ENCODE results near the gene CD70.
A peak's percentile ranks its signal among the peaks of the same experiment; 100 is the strongest.
"Not testable (repeated sequence)": the region's sequence is repeated elsewhere in the genome, so short reads cannot be mapped to it uniquely, and the experiment has no call there.

CD70 gene, protein sequence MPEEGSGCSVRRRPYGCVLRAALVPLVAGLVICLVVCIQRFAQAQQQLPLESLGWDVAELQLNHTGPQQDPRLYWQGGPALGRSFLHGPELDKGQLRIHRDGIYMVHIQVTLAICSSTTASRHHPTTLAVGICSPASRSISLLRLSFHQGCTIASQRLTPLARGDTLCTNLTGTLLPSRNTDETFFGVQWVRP

DNA sequence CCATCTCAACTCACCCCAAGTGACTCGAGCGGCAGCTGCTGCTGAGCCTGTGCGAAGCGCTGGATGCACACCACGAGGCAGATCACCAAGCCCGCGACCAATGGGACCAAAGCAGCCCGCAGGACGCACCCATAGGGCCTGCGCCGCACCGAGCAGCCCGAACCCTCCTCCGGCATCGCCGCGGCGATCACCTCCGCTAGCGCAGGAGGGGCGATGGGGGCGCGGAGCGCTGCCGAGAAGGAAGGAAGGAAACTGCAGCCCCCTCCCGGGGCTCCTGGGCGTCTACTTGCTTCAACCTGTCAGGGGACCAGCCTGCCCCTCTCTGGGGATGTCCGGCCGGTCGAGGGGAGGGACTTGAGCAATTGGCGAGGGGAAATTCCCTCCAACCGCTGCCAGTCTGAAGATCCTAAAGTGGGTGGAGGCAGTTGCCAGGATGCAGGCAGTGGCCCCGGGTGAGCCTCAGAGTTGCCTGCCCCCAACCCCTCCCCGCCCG, at the start of gene CD70:
Gene CD70 (minus strand): TSS at position 324 of the 493 bp plus-strand sequence. CDS start 148 bp downstream, at position 176.
- peaks cover 8% of the 10 kb centered on the region for H3K36me3 Mint-ChIP-seq
- H3K27ac Mint-ChIP-seq, result peak within 1 kb of the TSS; percentile 91
- no peaks in the 10 kb centered on the region for H3K9me3 Mint-ChIP-seq
- DNase-seq (ENCODE audit: low spot score in 2 of 2), result peak; percentile 59 to 61
- H3K27me3 Mint-ChIP-seq, result no peaks in the 10 kb centered on the region
- ATAC-seq (ENCODE audit: low read depth), result peak; percentile 52
- peaks cover 40% of the 10 kb centered on the region for H3K4me1 Mint-ChIP-seq
- H3K4me3 Mint-ChIP-seq, result peak within 1 kb of the TSS; percentile 93

- ATAC-seq (ENCODE audit: low read depth); H3K27me3 Mint-ChIP-seq; H3K27ac Mint-ChIP-seq: not testable (repeated sequence)
Observed at GRCh38 chr19:6640333-6640732, 49.4 kb upstream of the CD70 start.

DNA sequence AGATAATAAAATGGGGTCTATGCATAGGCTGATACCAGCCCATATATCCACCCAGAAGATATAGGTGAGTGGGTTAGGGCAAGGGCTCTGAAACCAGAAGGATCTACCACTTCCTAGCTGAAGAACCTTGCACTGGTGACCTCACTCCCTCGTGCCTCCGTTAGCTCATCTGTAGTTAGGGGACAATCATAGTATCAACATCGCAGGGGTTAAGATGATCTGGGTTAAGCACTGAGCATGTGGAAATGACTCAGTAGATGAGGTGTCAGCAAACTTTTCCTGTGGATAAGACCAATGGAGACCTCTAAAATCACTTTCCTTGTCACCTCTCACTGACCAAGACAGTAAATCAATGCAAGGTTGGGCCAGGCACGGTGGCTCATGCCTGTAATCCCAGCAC, 48.5 kb upstream of the CD70 start:
- Mint-ChIP-seq H3K27me3 (no peaks in the 10 kb centered on the region), H3K4me1 (peaks cover 9% of the 10 kb centered on the region), H3K4me3 (no peak overlapping the region), H3K9me3 (peaks cover under 1% of the 10 kb centered on the region), H3K36me3 (no peaks in the 10 kb centered on the region), H3K27ac (no peak overlapping the region)
- DNase-seq (ENCODE audit: low spot score in 2 of 2) (no peak), ATAC-seq (ENCODE audit: low read depth) (no peak)

More at GRCh38 chr19:6640333-6640732, 49.4 kb upstream of the CD70 start:
- not testable (repeated sequence) for H3K4me1 Mint-ChIP-seq; H3K4me3 Mint-ChIP-seq; H3K36me3 Mint-ChIP-seq; H3K9me3 Mint-ChIP-seq; DNase-seq (ENCODE audit: low spot score in 2 of 2)

- not testable (repeated sequence) for H3K4me3 Mint-ChIP-seq; DNase-seq (ENCODE audit: low spot score in 2 of 2); H3K27ac Mint-ChIP-seq; H3K27me3 Mint-ChIP-seq; H3K9me3 Mint-ChIP-seq; ATAC-seq (ENCODE audit: low read depth); H3K36me3 Mint-ChIP-seq
- H3K4me1 Mint-ChIP-seq, result peaks cover 23% of the 10 kb centered on the region
Observed at GRCh38 chr19:6633456-6633813, 42.5 kb upstream of the CD70 start.

DNA sequence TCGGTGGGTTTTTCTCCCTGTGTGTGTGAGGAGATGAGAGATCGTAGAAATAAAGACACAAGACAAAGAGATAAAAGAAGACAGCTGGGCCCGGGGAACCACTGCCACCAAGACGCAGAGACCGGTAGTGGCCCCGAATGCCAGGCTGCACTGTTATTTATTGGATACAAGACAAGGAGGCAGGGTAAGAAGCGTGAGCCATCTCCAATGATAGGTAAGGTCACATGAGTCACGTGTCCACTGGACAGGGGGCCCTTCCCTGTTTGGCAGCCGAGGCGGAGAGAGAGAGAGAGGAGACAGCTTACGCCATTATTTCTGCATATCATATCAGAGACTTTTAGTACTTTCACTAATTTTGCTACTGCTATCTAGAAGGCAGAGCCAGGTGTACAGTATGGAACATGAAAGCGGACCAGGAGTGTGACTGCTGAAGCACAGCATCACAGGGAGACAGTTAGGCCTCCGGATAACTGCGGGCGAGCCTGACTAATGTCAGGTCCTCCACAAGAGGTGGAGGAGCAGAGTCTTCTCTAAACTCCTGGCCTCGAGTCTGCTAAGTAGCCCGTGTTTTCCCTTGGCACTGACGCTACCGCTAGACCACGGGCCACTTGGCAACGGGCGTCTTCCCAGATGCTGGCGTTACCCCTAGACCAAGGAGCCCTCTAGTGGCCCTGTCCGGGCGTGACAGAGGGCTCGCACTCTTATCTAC, 42.0 kb upstream of the CD70 start:
- H3K4me1 Mint-ChIP-seq, result peaks cover 23% of the 10 kb centered on the region
- H3K9me3 Mint-ChIP-seq; H3K36me3 Mint-ChIP-seq; ATAC-seq (ENCODE audit: low read depth); H3K27me3 Mint-ChIP-seq; H3K27ac Mint-ChIP-seq; H3K4me3 Mint-ChIP-seq: not testable (repeated sequence)
- peak; percentile 35 to 42 for DNase-seq (ENCODE audit: low spot score in 2 of 2)

DNA sequence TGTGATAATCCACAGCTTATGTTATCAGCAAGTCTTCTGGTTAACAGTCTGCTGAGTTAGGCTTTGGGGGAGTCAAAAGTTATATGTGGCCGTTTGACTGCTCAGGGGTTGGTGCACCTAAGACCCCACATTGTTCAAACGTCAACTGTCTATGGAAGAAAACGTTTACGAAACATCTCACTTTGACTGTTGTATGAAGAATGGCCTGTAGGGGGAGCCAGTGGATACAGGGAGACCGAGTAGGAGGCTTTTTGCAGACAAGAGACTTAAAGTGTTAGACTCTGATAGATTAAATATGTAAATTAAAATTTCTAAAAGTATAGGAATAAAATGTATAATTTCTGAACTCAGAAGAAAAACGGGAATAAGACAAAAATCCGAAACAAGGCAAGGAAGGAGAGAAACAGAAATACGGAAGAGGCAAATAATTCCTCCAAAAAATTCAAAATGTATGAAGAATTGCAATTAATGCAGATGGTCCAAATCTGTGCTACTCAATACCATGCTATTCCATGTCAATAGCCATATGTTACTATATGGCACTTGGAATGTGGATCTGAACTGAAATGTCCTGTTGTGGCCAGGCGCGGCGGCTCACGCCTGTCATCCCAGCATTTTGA, 41.2 kb upstream of the CD70 start:
- peaks cover 2% of the 10 kb centered on the region for H3K27me3 Mint-ChIP-seq
- peaks cover 2% of the 10 kb centered on the region for H3K36me3 Mint-ChIP-seq
- H3K4me1 Mint-ChIP-seq, result peaks cover 23% of the 10 kb centered on the region
- ATAC-seq (ENCODE audit: low read depth) (peak; percentile 51), DNase-seq (ENCODE audit: low spot score in 2 of 2) (peak; percentile 90 to 92)
- H3K4me3 Mint-ChIP-seq, result no peak overlapping the region
- H3K9me3 Mint-ChIP-seq, result peaks cover 7% of the 10 kb centered on the region
- H3K27ac Mint-ChIP-seq, result peak overlapping the region; percentile 68

DNA sequence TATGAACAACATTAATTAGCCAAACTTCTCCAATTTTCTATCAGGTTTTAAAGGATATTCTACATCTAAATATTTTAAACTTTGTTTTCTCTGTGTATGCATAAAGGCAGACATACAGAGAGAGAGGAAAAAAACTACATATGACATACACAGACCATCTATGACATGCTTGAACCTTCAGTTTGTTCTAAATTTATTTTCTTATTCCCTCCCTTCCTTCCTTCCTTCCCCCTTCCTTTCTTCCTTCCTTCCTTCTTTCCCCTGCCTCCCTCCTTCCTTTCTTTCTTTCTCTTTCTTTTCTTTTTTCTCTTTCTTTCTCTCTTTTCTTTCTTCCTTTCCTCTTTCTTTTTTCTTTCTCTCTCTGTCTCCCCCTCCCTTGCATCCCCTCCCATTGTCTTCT, 35.8 kb upstream of the CD70 start:
- peaks cover 7% of the 10 kb centered on the region for H3K9me3 Mint-ChIP-seq
- H3K27ac Mint-ChIP-seq, result no peak overlapping the region
- H3K4me3 Mint-ChIP-seq, result no peak overlapping the region
- H3K27me3 Mint-ChIP-seq, result peaks cover 2% of the 10 kb centered on the region
- peaks cover 20% of the 10 kb centered on the region for H3K4me1 Mint-ChIP-seq
- DNase-seq (ENCODE audit: low spot score in 2 of 2) (no peak), ATAC-seq (ENCODE audit: low read depth) (no peak)
- H3K36me3 Mint-ChIP-seq, result peaks cover 5% of the 10 kb centered on the region

GRCh38 chr19:6617374-6617773, 26.4 kb upstream of the CD70 start:
- H3K9me3 Mint-ChIP-seq, result peaks cover 13% of the 10 kb centered on the region
- peaks cover 3% of the 10 kb centered on the region for H3K36me3 Mint-ChIP-seq
- no peak for DNase-seq (ENCODE audit: low spot score in 2 of 2)
- H3K4me1 Mint-ChIP-seq, result no peaks in the 10 kb centered on the region
- no peak overlapping the region for H3K27ac Mint-ChIP-seq
- no peak overlapping the region for H3K4me3 Mint-ChIP-seq
- ATAC-seq (ENCODE audit: low read depth), result no peak
- H3K27me3 Mint-ChIP-seq, result peaks cover 13% of the 10 kb centered on the region

- ATAC-seq (ENCODE audit: low read depth) (no peak), DNase-seq (ENCODE audit: low spot score in 2 of 2) (peak in 1 of 2 donors; percentile 0)
- Mint-ChIP-seq H3K9me3 (peaks cover 13% of the 10 kb centered on the region), H3K4me1 (no peaks in the 10 kb centered on the region), H3K27me3 (peaks cover 16% of the 10 kb centered on the region), H3K27ac (no peak overlapping the region), H3K36me3 (peaks cover 3% of the 10 kb centered on the region), H3K4me3 (no peak overlapping the region)
Observed at GRCh38 chr19:6616011-6616410, 25.1 kb upstream of the CD70 start.

DNA sequence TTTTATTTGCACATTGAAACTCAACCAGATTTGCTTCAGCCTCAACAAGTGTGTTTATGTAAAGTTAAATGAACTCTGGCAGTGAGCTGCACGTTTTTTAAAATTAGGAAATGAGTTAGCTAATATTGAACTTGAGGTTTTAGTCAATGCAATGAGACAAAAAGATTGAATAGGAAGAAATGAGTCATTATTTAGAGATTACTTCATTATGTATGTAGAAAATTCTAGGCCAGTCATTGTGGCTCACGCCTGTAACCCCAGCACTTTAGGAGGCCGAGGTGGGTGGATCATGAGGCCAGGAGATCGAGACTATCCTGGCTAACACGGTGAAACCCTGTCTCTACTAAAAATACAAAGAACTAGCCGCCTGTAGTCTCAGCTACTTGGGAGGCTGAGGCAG, 22.8 kb upstream of the CD70 start:
- no peak overlapping the region for H3K4me3 Mint-ChIP-seq
- DNase-seq (ENCODE audit: low spot score in 2 of 2) (no peak), ATAC-seq (ENCODE audit: low read depth) (no peak)
- no peak overlapping the region for H3K27ac Mint-ChIP-seq
- H3K9me3 Mint-ChIP-seq, result peaks cover 9% of the 10 kb centered on the region
- peaks cover 22% of the 10 kb centered on the region for H3K27me3 Mint-ChIP-seq
- peaks cover 1% of the 10 kb centered on the region for H3K36me3 Mint-ChIP-seq
- H3K4me1 Mint-ChIP-seq, result peaks cover 3% of the 10 kb centered on the region

DNA sequence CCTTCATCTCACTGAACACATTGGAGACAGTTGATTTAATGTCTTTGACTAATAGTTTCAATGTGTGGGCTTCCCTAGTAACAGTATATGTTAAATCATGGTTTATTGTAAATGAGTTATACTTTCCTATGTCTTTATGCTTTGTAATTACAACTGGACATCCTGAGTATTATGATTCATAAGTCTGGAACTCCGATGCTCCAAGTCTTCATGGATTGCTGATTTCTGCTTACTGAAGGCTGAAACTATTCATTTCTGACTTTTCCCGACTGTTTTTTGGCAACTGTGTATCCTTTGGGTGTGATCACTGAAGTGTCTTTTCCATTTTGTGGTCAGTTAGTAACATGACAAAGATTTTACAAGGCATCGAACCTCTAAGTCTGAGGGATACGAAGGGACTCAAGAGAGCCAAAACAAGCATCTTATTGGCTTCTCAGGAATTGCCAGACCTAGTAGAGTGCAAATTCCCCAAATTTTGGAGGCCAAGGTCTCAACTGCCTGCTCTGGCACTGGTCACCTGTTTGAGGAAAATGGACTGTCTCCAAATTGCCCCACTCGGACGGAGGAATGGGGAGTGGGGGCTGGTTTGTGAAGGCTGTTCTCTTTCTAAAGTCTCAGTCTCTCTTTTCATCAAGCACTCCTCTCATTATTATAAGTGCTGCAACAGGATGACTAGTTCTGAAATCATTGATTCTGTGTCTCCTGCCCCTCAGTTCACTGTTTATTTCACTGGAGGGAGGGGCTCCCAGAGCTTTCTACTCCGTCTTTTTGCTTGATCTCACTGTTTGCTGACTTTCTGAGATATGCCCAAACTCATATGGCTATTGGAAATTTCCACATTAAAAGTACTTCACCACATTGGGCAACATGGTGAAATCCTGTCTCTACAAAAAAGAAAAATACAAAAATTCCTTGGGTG, 20.2 kb upstream of the CD70 start:
- Mint-ChIP-seq H3K27me3 (peaks cover 19% of the 10 kb centered on the region), H3K9me3 (no peaks in the 10 kb centered on the region), H3K36me3 (peaks cover 1% of the 10 kb centered on the region), H3K4me1 (peaks cover 4% of the 10 kb centered on the region), H3K4me3 (no peak overlapping the region), H3K27ac (no peak overlapping the region)
- no peak for ATAC-seq (ENCODE audit: low read depth)
- no peak for DNase-seq (ENCODE audit: low spot score in 2 of 2)

GRCh38 chr19:6608940-6609339, 18.0 kb upstream of the CD70 start:
- H3K36me3 Mint-ChIP-seq, result peaks cover 1% of the 10 kb centered on the region
- ATAC-seq (ENCODE audit: low read depth), result no peak

DNA sequence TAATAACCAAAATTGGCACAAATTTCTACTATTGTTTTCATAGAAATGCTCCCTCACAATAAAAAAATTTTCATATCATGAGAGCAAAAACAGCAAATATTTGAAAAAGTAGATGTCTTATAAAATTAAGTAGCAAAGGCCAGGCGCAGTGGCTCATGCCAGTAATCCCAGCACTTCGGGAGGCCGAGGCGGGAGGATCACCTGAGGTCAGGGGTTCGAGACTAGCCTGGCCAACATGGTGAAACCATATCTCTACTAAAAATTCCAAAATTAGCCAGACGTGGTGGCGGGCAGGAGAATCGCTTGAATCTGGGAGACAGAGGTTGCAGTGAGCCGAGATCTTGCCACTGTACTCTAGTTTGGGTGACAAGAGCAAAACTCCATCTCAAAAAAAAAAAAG, 17.2 kb upstream of the CD70 start:
- H3K4me3 Mint-ChIP-seq; H3K36me3 Mint-ChIP-seq; DNase-seq (ENCODE audit: low spot score in 2 of 2); H3K9me3 Mint-ChIP-seq; ATAC-seq (ENCODE audit: low read depth); H3K27ac Mint-ChIP-seq: not testable (repeated sequence)
- Mint-ChIP-seq H3K27me3 (peaks cover 15% of the 10 kb centered on the region), H3K4me1 (peaks cover 10% of the 10 kb centered on the region)

More at GRCh38 chr19:6608940-6609339, 18.0 kb upstream of the CD70 start:
- Mint-ChIP-seq H3K27ac (no peak overlapping the region), H3K4me3 (no peak overlapping the region), H3K4me1 (peaks cover 6% of the 10 kb centered on the region), H3K27me3 (peaks cover 15% of the 10 kb centered on the region), H3K9me3 (no peaks in the 10 kb centered on the region)
- DNase-seq (ENCODE audit: low spot score in 2 of 2), result no peak
